OCI-LY1 (cell line): ENCODE measurements around the gene CDK11B.

Source experiments
- EZH2 ChIP-seq: fragments of 200-600 bp; sonication (generic), shearing (Covaris generic); IDR thresholded peaks from 2 replicates; pipeline ENCODE4 v1.8.0; 2017; ENCODE audit warnings: borderline replicate concordance, mixed run types, mild to moderate bottlenecking, antibody characterized with exemption, low read length, moderate library complexity, mixed read lengths
- TF ChIP-seq, protein P1 (sequence below): fragments of 200-600 bp; sonication (generic), shearing (Covaris generic); IDR thresholded peaks from 2 replicates; pipeline ENCODE4 v1.5.1; 2017; ENCODE audit warnings: mild to moderate bottlenecking, antibody characterized with exemption, low read length, moderate library complexity, mixed read lengths

DNA sequence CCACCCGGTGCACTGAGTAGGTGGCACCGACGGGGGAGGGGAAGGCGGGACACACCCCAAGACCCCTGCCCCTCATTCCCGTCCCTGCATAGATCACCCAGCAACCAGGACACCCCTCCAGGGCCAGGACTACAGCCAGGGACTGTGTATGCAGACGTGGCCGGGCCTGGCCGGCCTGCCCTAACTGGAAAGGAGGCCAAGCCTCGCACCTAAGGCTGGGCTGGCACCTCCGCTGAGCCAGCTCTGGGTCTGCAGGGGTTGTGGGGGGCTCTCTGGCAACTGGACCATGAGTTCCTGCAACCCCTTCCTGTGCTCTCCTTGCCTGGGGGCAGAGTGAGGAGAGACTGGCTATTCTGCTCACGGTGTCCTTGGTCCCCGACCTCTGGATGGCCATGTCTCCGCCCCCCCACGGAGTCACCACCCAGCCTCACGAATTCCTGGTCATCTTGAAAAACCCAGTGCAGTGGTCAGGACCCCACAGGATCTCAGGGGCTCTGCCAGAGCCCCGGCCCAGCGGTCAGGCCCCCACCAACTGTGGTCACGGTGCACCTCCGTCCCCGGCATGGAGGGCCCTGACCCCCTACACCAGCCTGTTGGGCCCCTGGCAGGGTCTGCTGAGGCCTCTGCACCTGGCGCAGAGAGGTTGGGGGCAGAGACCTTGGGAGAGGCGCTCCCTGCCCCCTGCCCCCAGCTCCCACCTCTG lies 57.8 kb downstream of the CDK11B start:
- TF ChIP-seq, protein P1, sequence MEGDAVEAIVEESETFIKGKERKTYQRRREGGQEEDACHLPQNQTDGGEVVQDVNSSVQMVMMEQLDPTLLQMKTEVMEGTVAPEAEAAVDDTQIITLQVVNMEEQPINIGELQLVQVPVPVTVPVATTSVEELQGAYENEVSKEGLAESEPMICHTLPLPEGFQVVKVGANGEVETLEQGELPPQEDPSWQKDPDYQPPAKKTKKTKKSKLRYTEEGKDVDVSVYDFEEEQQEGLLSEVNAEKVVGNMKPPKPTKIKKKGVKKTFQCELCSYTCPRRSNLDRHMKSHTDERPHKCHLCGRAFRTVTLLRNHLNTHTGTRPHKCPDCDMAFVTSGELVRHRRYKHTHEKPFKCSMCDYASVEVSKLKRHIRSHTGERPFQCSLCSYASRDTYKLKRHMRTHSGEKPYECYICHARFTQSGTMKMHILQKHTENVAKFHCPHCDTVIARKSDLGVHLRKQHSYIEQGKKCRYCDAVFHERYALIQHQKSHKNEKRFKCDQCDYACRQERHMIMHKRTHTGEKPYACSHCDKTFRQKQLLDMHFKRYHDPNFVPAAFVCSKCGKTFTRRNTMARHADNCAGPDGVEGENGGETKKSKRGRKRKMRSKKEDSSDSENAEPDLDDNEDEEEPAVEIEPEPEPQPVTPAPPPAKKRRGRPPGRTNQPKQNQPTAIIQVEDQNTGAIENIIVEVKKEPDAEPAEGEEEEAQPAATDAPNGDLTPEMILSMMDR: no peak
- TF ChIP-seq EZH2: no peak
